GM12878 (cell line): Measurements from ENCODE around the gene HMGCLL1. TPM values are rescaled to one million over a fixed set of nuclear protein-coding genes. Genes with fewer than 3 reads are reported as not detected.

Experiments
- CHD4 ChIP-seq: fragments of 200-600 bp; sonication (generic); IDR thresholded peaks from 2 replicates; pipeline ENCODE4 v1.6.1; 2016; ENCODE audit warnings: mild to moderate bottlenecking
- CREB1 ChIP-seq: IDR thresholded peaks from 2 replicates; pipeline ENCODE4 v1.6.1; 2012; ENCODE audit warnings: low read depth, mild to moderate bottlenecking, inconsistent platforms
- NFYA ChIP-seq: IDR thresholded peaks from 2 replicates; pipeline ENCODE4 v1.6.1; 2011; ENCODE audit warnings: low read depth, mild to moderate bottlenecking, low read length, improper control_type of control experiment, borderline replicate concordance
- RELA ChIP-seq: fragments of 450-650 bp; IDR thresholded peaks from 2 replicates; pipeline ENCODE4 v1.8.0; 2014; ENCODE audit warnings: borderline replicate concordance; ENCODE audit not compliant: partially characterized antibody
- SMARCA5 ChIP-seq: fragments of 450-650 bp; IDR thresholded peaks from 2 replicates; pipeline ENCODE4 v1.6.1; 2017; ENCODE audit warnings: mild to moderate bottlenecking
- ZNF384 ChIP-seq: IDR thresholded peaks from 2 replicates; pipeline ENCODE4 v1.6.1; 2012; ENCODE audit warnings: low read depth, mild to moderate bottlenecking, low read length, improper control_type of control experiment, borderline replicate concordance
- polyA plus RNA-seq, 11 experiments: library from polyadenylated mRNA; depleted of rRNA in 4 of 11; unstranded in 6 of 11; stranded (reverse) in 5 of 11; fragments of >200 nt; fragmentation: Nextera tagmentation in 4 of 11; fragmentation: Illumina TruSeq in 1 of 11; extraction: Ambion mirVana in 4 of 11; extraction: Trizol in 1 of 11; gene quantifications; 1 replicate in 1 of 11; 2 replicates in 10 of 11; pipeline versions ENCODE4 v1.2.1 to v1.2.3, GENCODE V29; 2011 to 2016; ENCODE audit warnings: inconsistent platforms in 2 of 11, missing spikeins in 2 of 11, low read depth in 1 of 11
- total RNA-seq, 4 experiments: library from RNA; depleted of rRNA in 3 of 4; stranded (reverse); fragments of >200 nt in 3 of 4; fragmentation: Illumina TruSeq in 1 of 4; extraction: Trizol in 1 of 4; gene quantifications; 2 replicates each; pipeline versions ENCODE4 v1.2.1 to v1.2.3, GENCODE V29; 2013 to 2021
- TF ChIP-seq, protein P1 (sequence below): IDR thresholded peaks from 2 replicates; pipeline ENCODE4 v1.6.1; 2011; ENCODE audit warnings: borderline replicate concordance, low read depth, mild to moderate bottlenecking, moderate library complexity, low read length; ENCODE audit not compliant: insufficient read depth, poor library complexity, severe bottlenecking
- TF ChIP-seq, protein P2 (sequence below): fragments of 450-650 bp; IDR thresholded peaks from 2 replicates; pipeline ENCODE4 v1.6.1; 2018; ENCODE audit warnings: borderline replicate concordance, mild to moderate bottlenecking; ENCODE audit not compliant: partially characterized antibody
- TF ChIP-seq, protein P3 (sequence below): fragments of 450-650 bp; IDR thresholded peaks from 2 replicates; pipeline ENCODE4 v1.6.1; 2018; ENCODE audit warnings: mild to moderate bottlenecking, low read depth, moderate library complexity; ENCODE audit not compliant: partially characterized antibody

The HMGCLL1 gene
- total and polyA plus RNA-seq, 10 of the 15 experiments (the other 5 are each of a cell fraction or from before 2014, with no cell fraction given): not detected

DNA sequence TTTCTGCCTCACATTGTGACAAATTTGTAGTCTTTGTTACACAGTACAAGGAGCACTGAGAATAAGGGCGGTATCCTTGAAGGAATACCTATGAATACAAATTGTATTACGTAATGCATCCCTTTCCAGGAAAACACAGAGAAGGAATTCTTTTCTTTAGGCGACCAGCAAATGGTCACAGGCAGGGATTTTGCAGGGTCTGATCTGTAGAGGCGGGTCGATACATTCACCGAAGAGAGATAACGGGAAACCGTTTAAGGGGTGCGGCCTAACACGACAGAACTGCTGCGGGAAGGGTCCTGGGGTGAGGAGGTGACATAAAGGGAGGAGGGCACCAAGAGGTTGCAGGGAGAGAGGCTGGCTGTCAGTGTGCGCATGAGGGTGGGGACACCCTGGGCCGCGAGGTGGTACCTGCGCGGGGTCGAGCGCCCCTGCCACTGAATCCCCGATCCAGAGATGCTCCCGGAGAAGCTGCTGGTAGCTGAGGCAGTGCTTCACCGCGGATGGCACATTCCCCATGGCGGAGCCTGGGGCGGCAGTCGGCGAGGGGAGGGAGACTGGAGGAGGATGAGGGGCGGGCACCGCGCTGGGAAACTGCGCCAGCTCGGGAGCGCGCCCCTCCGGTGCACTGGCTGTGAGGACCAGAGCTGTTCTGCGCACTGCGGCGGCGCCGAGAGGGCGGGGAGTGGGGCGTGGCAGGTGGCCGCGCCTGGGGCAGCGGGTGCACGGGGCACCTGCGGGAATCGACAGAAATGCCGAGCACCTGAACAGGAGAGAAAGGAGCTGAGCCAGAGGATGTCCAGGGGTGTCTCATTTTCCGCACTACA lies at the start of gene HMGCLL1 (continued):
- TF ChIP-seq NFYA: no peak
- no peak for TF ChIP-seq RELA
- TF ChIP-seq, protein P1, sequence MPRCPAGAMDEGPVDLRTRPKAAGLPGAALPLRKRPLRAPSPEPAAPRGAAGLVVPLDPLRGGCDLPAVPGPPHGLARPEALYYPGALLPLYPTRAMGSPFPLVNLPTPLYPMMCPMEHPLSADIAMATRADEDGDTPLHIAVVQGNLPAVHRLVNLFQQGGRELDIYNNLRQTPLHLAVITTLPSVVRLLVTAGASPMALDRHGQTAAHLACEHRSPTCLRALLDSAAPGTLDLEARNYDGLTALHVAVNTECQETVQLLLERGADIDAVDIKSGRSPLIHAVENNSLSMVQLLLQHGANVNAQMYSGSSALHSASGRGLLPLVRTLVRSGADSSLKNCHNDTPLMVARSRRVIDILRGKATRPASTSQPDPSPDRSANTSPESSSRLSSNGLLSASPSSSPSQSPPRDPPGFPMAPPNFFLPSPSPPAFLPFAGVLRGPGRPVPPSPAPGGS: no peak
- no peak for TF ChIP-seq ZNF384
- no peak for TF ChIP-seq CREB1
- TF ChIP-seq SMARCA5: no peak
- TF ChIP-seq, protein P2, sequence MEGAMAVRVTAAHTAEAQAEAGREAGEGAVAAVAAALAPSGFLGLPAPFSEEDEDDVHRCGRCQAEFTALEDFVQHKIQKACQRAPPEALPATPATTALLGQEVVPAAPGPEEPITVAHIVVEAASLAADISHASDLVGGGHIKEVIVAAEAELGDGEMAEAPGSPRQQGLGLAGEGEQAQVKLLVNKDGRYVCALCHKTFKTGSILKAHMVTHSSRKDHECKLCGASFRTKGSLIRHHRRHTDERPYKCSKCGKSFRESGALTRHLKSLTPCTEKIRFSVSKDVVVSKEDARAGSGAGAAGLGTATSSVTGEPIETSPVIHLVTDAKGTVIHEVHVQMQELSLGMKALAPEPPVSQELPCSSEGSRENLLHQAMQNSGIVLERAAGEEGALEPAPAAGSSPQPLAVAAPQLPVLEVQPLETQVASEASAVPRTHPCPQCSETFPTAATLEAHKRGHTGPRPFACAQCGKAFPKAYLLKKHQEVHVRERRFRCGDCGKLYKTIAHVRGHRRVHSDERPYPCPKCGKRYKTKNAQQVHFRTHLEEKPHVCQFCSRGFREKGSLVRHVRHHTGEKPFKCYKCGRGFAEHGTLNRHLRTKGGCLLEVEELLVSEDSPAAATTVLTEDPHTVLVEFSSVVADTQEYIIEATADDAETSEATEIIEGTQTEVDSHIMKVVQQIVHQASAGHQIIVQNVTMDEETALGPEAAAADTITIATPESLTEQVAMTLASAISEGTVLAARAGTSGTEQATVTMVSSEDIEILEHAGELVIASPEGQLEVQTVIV: no peak
- TF ChIP-seq CHD4: no peak
- TF ChIP-seq, protein P3, sequence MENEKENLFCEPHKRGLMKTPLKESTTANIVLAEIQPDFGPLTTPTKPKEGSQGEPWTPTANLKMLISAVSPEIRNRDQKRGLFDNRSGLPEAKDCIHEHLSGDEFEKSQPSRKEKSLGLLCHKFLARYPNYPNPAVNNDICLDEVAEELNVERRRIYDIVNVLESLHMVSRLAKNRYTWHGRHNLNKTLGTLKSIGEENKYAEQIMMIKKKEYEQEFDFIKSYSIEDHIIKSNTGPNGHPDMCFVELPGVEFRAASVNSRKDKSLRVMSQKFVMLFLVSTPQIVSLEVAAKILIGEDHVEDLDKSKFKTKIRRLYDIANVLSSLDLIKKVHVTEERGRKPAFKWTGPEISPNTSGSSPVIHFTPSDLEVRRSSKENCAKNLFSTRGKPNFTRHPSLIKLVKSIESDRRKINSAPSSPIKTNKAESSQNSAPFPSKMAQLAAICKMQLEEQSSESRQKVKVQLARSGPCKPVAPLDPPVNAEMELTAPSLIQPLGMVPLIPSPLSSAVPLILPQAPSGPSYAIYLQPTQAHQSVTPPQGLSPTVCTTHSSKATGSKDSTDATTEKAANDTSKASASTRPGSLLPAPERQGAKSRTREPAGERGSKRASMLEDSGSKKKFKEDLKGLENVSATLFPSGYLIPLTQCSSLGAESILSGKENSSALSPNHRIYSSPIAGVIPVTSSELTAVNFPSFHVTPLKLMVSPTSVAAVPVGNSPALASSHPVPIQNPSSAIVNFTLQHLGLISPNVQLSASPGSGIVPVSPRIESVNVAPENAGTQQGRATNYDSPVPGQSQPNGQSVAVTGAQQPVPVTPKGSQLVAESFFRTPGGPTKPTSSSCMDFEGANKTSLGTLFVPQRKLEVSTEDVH: no peak
